Ovary (tissue), 3 donors: ENCODE measurements around the gene SELENOT.

Experiments used
- EP300 ChIP-seq: sonication (generic); formaldehyde crosslinking; IDR thresholded peaks from one replicate; pipeline ENCODE4 v1.6.1; 2017; ENCODE audit warnings: antibody characterized with exemption
- POLR2A ChIP-seq: fragments of 450-650 bp; IDR thresholded peaks from one replicate; pipeline ENCODE4 v1.6.1; 2017; ENCODE audit warnings: antibody characterized with exemption, mild to moderate bottlenecking, moderate library complexity
- TF ChIP-seq, protein P1 (sequence below), 3 donors: fragments of 450-650 bp in 2 of 3; fragments of 200-600 bp in 1 of 3; IDR thresholded peaks; one replicate each; pipeline versions ENCODE4 v1.5.1 to v1.8.0; 2016 to 2022; ENCODE audit warnings: antibody characterized with exemption in 3 of 3, mild to moderate bottlenecking in 1 of 3
- donor health status: DM: no; HTN: no; CAD: no.

DNA sequence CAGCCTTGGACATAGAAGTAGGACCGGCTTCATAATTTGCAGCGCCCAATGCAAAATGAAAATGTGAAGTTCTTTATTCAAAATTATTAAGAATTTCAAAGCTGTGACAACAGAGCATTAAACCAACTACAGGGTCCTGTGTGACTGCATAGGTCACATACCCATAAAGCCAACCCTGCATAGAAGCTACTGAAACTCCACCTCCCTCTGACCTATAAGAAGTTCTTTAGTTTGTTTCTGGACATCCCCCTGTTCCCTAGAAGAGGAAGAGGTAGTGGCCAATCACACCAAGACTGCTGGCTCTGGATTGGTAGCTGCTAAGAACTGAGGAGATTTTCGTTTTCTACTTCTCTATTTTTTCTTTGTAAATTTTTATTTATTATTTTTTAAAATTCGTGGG, 9.0 kb upstream of the SELENOT start:
- TF ChIP-seq, protein P1, sequence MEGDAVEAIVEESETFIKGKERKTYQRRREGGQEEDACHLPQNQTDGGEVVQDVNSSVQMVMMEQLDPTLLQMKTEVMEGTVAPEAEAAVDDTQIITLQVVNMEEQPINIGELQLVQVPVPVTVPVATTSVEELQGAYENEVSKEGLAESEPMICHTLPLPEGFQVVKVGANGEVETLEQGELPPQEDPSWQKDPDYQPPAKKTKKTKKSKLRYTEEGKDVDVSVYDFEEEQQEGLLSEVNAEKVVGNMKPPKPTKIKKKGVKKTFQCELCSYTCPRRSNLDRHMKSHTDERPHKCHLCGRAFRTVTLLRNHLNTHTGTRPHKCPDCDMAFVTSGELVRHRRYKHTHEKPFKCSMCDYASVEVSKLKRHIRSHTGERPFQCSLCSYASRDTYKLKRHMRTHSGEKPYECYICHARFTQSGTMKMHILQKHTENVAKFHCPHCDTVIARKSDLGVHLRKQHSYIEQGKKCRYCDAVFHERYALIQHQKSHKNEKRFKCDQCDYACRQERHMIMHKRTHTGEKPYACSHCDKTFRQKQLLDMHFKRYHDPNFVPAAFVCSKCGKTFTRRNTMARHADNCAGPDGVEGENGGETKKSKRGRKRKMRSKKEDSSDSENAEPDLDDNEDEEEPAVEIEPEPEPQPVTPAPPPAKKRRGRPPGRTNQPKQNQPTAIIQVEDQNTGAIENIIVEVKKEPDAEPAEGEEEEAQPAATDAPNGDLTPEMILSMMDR (IDR thresholded peaks at IDR 0.05) = no peak
- TF ChIP-seq EP300 (no peak), POLR2A (no peak)
